SU-DHL-6 (cell line): ENCODE results near the gene DOCK9.

Experiments
- EZH2phosphoT487 ChIP-seq: fragments of 200-600 bp; sonication (generic), shearing (Covaris generic); conservative IDR thresholded peaks from 2 replicates; pipeline ENCODE4 v1.6.1; 2018; ENCODE audit warnings: mild to moderate bottlenecking, antibody characterized with exemption, low read length, moderate library complexity, mixed read lengths
- TF ChIP-seq, protein P1 (sequence below): fragments of 200-600 bp; sonication (generic); IDR thresholded peaks from one replicate; pipeline ENCODE4 v1.5.1; 2017; ENCODE audit warnings: antibody characterized with exemption, mild to moderate bottlenecking, low read length, moderate library complexity; ENCODE audit not compliant: insufficient read depth, poor library complexity, severe bottlenecking

GRCh38 chr13:98824376-98825160 lies 153.3 kb downstream of the DOCK9 start:
- TF ChIP-seq, protein P1, sequence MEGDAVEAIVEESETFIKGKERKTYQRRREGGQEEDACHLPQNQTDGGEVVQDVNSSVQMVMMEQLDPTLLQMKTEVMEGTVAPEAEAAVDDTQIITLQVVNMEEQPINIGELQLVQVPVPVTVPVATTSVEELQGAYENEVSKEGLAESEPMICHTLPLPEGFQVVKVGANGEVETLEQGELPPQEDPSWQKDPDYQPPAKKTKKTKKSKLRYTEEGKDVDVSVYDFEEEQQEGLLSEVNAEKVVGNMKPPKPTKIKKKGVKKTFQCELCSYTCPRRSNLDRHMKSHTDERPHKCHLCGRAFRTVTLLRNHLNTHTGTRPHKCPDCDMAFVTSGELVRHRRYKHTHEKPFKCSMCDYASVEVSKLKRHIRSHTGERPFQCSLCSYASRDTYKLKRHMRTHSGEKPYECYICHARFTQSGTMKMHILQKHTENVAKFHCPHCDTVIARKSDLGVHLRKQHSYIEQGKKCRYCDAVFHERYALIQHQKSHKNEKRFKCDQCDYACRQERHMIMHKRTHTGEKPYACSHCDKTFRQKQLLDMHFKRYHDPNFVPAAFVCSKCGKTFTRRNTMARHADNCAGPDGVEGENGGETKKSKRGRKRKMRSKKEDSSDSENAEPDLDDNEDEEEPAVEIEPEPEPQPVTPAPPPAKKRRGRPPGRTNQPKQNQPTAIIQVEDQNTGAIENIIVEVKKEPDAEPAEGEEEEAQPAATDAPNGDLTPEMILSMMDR = no peak
- TF ChIP-seq EZH2phosphoT487 = no peak
